T-helper 1 cell treated with Interleukin-12 subunit alpha and Interleukin-12 subunit beta and Interleukin-4 antibody, amounts not matched to agents 30 ng/mL and 1 ng/mL, for 36 hours (primary cell): ENCODE measurements around the gene TAF1B. TPM values are rescaled to one million over a fixed set of nuclear protein-coding genes. Genes with fewer than 3 reads are reported as not detected.

Experiments
- intact Hi-C: fragments of 100-400 bp; cut with micrococcal nuclease; formaldehyde crosslinking; loops from one replicate; pipeline ENCODE4 v1.15.1; 2024
- total RNA-seq: library from RNA; stranded (reverse); gene quantifications from 2 replicates; pipeline ENCODE4 v1.2.3, GENCODE V29; 2022

Gene TAF1B
- total RNA-seq, 1 donor from 2014 or later, result 36.1 TPM

GRCh38 chr2:9982248-9982647, 139.0 kb downstream of the TAF1B start:
- intact Hi-C loops, result loop anchor here (5.0 kb wide), 1 partner anchor 140 kb away; the partner anchor contains the start of gene RRM2

- intact Hi-C loops, result loop anchor here (5.0 kb wide), 1 partner anchor 139 kb away; the partner anchor contains the start of gene RRM2
Observed at GRCh38 chr2:9982891-9983290, 139.6 kb downstream of the TAF1B start.

- intact Hi-C loops, result loop anchor here (1.0 to 5.0 kb wide), 6 partner anchors 33 to 452 kb away; partner anchors contain the start of genes GRHL1 and RRM2
Observed at GRCh38 chr2:9983401-9984216, 140.3 kb downstream of the TAF1B start.

Other genes starting within 250 kb of the TAF1B start
- 217 and 223 TPM in 2 replicates for gene YWHAQ, start 212.5 kb upstream of the TAF1B start, total RNA-seq
- 1.1 and 1.8 TPM in 2 replicates for gene GRHL1, start 108.2 kb downstream of the TAF1B start, total RNA-seq
- 10.9 and 11.7 TPM in 2 replicates for gene KLF11, start 200.1 kb downstream of the TAF1B start, total RNA-seq
- gene CYS1, start 236.9 kb downstream of the TAF1B start, total RNA-seq, result 1.3 and 1.6 TPM in 2 replicates